Stimulated activated CD4-positive, alpha-beta T cell treated with anti-CD3 and anti-CD28 coated beads, Interleukin-1b, Interleukin-23, amount 100 ng/mL, for 24 hours (primary cell): ENCODE data around the gene VIM.

Experiments
- DNase-seq, 4 experiments: peaks; one replicate each; pipeline ENCODE4 v3.0.0-alpha.2; 2020; ENCODE audit warnings: low read depth in 4 of 4, low spot score in 1 of 4

The VIM gene

DNA sequence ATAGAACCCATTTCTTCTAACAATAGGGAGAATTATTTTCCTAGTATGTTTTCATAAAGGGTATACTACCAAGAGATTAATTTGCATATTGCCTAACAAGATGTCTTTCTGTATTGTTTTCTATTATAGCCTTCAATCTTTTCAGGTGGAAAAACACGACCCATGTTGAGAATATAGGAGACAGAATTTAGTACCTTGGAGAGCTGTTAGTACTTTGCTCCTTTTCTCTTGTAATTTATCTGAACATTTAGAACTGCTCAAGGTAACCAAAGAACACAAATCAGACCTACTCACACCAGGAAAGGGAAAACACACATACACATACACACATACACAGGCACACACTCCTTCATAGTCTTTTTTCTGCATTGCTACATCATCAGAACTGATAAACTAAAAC lies 18.7 kb upstream of the VIM start:
- no peak for DNase-seq

DNA sequence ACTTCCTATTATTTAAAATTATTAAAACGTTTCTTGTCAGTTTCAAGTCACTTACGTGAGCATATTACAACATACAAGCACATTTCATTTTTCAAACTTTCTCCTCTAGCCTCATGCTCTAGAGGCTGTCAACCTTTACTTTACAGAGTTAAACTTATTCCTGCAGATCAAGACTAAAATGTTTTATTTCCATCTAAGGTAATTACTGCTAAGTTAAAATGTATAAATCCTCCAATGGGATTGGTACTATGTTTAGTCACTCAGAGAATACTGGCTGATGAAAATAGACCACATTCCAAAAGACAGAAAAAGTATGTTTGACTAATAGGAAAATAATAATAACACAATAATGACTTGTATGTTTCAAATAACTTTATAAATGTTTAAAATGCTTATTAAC lies 18.2 kb upstream of the VIM start:
- DNase-seq: no peak

DNA sequence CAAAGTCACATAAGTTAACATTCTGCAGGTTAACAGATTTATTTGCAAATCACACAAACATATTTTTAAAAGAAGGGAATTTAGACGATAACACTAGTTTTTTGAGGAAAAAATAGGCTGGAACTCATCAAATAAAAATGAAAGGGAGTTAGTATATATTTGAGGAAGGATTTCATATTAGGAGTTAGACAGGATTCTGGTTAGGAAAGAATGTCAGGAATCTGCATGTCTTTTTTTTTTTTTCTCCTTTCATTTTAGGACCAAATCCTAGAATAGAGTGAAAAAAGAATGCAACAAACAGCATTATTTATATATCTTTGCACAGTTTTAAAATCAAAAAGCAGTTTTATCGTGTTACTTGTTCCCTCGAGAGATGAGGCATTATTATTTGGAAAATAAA lies 17.7 kb upstream of the VIM start:
- no peak for DNase-seq

DNA sequence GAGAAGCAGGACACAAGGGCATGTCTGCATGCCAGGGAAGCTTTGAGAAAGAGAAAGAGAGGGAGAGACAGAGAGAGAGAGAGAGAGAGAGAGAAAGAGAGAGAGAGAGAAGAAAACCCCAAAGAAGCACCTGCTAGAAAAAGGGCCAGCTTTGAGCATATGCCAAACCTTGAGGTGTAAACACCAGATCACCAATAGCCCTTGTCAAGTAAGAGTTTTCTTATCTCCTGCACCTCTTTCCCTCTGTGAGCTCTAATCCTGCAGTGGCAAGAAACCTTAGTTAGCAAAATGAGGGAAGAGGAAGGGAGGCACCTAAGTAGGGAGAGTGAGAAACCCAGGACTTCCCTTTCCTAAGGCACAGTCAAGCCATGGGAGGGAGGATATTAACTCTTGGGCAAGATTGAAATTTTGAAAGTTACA lies 15.2 kb upstream of the VIM start:
- DNase-seq: no peak

DNA sequence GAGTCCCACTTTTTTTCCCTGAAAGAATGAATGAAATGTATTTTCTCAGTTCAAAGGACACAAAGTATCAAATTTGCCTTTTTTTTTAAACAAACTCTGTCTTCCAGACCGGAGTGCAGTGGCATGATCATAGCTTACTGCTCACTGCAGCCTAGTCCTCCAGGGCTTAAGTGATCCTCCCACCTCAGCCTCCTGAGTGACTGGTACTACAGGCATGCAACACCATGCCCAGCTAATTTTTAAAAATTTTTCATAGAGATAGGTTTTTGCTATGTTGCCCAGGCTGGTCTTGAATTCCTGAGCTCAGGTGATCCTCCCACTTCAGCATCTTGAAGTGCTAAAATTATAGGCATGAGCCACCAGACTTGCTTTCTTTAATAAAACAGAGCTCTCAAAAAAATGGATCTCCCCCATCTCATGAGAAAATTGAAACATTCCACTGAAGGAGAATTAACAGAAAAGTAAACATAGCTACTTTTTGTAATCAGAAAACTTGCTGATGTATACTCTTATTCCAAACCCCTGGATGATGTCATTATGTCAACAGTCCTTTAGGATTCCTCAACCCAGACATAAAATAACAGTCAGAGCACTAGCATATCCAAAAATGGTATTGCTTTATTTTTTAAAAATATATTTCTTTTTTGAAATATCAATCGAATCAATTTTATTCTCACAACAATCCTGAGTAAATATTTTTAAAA lies 14.2 kb upstream of the VIM start:
- DNase-seq: no peak

DNA sequence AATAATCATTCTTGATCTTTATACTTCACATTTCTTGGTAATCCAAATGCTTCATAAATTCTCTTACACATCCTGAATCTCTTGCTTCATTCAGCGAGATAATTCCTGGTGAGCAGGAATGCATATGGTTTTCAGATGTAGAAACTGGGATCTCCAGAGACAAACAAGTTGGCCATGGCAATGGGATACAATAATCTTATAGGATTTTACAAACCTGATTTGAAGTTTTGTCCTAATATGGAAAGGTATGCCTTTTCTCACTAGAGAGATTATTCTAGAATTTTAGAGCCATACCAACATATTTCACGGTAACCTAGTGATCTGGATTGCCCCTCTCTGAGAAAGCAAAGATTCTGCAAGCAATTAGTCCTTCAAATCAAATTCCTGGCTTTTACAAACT lies 13.5 kb upstream of the VIM start:
- no peak for DNase-seq

DNA sequence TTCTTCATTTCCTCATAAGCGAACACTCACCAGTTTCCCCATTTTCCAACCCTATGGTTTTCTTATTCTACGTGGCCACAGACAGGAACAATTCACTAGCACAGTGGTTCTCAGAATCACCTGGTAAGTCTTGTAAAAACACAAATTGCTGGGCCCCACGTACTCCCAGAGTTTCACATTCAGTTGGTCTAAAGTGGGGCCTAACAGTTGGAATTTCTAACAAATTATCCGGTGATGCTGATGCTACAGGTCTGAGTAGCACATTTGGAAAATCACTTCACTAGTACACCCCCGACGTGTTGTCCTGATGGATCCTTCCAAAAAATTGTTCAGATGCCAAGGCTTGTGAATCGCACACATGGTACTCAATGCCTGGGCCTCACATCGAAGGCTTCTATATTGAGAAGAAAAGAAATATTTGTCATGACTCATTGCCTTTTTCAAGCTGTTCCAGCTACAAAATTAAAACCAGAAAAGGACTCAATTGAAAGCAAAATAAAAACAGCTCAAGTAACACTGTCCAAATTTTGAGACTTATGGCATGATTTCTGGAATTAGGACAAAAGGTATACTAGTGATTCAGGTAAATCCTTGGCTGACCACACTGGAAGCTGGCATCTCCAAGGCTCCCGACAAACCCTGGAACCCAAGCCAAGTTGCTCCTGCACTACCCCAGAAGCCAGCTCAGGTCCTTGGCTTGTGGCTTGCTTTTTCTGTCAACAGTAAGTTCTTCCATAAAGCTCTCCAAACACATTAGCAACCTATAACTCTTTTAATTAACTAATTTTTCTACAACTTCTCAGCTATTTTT lies 12.9 kb upstream of the VIM start:
- no peak for DNase-seq

DNA sequence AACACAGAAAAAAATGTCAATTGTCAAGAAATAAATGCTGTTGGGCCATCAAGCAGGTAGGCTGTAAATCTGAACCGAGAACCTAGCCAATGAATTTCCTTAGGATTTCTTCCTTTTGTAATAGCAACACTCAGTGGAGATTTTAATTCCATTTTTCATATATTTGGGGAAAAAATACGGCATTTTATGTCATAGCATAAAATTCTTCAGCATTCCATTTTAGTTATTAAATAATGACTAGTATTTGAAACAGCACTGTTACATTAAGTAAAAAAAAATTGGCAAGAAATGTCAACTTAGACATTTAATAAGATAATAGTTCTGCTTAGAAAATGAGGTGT lies 12.3 kb upstream of the VIM start:
- no peak for DNase-seq

DNA sequence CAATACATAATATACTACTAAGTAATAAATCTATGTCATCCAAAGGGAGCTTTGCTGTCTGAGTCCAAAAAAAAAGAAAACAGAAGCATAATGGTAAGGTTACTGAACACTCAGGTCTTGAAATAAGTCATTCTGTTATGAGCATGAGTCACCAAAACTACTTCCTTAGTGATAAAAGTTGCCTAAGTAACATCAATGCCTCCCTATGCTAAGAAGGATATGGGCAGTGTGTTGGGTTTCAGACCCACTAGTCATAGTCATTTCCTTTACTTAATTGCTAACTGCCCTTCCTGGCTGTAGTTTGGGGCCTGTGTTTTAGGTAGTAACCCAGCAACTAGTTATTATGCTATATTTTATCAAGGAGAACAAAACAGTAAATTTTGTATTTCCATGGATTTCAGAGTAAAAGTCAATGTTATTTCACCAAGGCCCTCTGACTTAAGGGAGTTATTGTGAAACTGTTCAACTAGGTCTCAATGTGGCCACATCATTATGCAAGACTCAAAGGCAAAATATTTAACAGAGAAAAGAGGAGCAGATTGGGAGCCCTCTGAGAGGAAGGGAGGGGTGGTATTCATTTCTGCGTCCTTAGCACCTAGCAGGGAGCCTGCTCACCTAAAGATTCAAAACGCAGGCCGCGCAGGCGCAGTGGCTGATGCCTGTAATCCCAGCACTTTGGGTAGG lies 11.7 kb upstream of the VIM start:
- DNase-seq: no peak

DNA sequence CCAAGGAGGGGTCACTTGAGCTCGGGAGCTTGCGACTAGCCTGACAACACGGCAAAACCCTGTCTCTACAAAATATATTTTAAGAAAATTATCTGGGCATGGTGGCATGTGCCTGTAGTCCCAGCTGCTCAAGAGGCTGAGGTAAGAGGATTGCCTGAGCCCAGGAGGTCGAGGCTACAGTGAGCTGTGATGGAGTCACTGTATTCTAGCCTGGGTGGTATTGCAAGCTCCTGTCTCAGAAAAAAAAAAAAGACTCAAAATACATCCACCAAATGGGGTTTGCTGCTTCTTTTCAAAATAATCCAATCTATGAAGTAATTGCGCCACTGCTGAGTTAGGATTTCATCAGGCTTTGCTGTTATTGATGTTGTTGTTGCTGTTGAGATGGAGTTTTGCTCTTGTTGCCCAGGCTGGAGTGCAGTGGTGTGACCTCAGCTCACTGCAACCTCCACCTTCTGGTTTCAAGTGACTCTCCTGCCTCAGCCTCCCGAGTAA lies 11.1 kb upstream of the VIM start:
- DNase-seq: no peak

DNA sequence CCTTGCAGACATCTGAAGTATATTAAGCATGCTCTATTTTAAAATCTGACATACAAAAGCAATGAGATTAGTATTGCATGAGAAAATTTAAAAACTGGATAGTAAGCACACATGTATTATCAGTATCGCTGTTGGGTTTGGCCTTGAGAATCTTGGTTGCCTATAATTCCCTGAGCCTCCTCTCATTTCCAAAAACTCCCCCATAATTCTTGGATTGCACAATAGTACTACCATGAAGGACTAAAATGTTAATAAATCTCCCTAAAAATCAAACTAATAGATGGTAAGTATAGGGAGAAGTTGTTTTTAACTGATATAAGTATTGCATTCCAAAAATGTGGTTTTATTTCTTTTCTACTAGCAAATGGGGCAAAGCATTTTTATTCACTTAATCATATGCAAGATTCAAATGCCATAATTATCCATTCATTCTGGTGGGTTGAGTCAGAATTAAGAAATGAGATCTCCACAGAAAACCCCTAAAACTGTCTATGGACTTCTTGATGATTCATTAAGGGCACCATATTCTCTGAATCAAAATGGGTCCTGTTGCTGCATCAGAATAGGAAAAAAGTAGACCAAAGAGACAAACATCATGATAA lies 10.3 kb upstream of the VIM start:
- DNase-seq: no peak

DNA sequence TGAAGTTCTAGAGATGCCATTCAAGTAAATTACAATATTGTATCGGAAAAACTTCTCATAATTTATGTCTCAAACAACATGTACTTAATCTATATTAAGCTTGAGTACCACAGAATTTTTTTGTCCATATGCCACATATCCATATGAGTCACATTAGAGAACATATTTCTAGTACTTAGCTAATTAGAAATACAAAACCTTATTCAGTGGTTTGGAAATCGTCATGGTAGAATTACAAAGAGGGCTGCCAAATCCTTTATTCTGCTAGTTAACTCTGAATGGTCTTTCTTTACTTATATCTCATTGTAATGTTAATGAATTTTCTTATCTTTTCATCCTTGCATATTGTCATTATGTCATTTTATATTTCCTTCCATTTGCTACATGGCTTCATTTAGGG lies 9.0 kb upstream of the VIM start:
- DNase-seq: no peak

DNA sequence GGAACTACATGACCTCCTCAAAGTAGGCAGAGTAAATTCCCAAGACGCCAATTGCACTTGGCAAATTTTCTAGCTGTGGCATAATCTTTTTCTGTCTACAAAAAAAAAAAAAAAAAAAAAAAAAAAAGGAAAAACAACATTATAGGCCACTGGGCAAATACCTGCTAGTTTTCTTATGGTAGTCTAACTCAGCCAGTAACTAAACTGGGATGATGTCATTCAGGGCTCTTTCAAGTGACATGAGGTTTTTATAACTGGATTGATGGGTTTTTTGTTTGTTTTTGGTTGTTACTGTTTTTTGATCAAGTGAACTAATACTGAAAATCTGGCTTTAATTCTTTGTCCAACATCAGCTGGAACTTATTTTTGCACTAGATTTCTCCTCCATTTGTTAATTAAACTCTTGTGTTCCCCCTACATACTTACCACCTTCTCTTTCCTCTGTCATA lies 7.4 kb upstream of the VIM start:
- no peak for DNase-seq

DNA sequence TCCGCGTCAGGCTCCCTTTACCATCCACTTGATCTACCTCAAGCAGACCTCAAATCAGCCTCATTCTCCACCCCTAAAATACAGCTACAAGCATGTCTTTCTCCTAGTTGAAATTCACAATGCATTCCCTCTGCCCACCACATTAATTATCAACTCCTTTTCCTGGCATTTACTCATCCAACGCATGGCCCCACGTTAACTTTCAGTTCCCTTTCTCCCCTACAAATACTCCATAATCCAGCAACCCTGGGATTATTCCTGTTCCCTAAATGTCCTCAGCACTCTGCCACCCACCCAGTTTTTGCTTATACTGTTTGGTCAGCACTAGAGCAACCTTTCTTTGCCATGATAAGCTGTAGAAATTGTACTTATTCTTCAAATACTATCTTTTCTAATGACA lies 5.7 kb upstream of the VIM start:
- no peak for DNase-seq

DNA sequence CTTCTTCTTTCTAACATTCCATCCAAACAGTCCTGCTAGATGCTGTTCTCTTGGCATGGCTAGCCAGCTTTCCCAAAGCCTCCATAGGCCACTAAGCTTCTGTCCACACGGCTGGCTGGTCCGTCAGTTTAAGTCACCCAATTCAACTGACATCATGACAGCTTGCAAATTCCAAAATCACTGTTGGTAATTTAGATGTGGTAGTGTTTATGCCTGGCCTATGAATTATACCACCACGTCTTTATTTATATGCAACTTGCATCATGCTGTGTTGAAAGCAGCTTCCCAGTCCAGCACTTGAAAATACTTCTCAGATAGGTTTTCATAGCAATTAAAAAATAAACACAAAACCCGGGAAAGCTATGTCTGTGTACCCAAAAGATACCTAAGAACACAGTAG lies 2.2 kb upstream of the VIM start:
- DNase-seq: no peak

DNA sequence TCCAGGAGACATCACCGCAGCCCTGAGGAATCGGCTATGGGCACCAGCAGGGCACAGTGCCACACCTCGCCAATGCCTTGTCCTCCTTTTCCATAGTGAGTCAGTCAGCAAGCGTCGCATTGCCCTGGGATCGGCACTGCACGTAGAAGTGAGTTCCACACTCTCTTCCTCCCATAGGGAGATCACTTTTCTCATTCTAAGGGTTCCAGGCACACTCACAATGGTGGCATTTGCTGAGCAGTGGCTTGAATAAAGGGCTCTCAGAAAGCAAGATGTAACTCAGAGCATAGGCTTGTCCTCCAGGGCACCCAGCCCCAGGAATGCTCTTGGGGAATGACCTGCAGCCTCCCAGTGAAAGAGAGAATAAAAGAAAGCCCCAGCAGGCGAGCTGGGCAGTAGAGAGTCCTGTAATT lies 1.1 kb upstream of the VIM start:
- no peak for DNase-seq

DNA sequence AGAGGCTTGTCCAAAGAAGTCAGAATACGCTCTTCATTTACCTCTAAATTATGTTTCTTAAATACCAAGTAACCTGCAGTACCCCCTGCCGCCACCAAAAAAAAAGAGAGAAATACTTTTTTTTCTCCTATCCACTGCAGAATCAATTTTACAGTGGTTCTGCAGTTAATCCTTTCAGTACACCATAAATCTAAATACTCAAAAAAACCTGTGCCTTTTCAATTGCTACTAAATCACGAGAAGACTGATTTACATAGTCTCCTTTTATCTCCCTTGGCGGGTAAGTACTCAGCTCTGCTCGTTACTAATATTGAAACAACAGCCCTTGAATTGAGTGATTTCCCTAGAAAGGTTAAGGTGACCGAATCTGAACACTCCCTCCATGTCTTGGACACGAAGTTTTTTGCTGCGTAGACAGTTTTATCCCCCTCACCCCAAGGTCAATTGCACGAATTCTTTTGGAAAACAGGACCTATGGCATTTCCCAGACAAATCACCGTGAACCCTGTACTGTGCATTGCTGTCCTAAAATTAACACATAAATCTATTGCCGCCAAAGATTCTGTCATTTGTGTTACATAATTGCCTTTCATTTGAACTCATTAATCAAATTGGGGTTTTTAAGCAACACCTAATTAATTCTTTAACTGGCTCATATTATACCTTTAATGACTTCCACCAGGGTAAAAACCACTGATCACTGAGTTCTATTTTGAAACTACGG lies 512 bp upstream of the VIM start:
- DNase-seq: no peak

DNA sequence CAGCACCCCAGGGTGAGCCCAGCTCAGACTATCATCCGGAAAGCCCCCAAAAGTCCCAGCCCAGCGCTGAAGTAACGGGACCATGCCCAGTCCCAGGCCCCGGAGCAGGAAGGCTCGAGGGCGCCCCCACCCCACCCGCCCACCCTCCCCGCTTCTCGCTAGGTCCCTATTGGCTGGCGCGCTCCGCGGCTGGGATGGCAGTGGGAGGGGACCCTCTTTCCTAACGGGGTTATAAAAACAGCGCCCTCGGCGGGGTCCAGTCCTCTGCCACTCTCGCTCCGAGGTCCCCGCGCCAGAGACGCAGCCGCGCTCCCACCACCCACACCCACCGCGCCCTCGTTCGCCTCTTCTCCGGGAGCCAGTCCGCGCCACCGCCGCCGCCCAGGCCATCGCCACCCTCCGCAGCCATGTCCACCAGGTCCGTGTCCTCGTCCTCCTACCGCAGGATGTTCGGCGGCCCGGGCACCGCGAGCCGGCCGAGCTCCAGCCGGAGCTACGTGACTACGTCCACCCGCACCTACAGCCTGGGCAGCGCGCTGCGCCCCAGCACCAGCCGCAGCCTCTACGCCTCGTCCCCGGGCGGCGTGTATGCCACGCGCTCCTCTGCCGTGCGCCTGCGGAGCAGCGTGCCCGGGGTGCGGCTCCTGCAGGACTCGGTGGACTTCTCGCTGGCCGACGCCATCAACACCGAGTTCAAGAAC lies 1.1 kb downstream of the VIM start:
- peak; percentile 18 to 34 (median 26) for DNase-seq

DNA sequence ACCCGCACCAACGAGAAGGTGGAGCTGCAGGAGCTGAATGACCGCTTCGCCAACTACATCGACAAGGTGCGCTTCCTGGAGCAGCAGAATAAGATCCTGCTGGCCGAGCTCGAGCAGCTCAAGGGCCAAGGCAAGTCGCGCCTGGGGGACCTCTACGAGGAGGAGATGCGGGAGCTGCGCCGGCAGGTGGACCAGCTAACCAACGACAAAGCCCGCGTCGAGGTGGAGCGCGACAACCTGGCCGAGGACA lies 1.6 kb downstream of the VIM start:
- peak in 1 of 4 experiments; percentile 9 for DNase-seq

DNA sequence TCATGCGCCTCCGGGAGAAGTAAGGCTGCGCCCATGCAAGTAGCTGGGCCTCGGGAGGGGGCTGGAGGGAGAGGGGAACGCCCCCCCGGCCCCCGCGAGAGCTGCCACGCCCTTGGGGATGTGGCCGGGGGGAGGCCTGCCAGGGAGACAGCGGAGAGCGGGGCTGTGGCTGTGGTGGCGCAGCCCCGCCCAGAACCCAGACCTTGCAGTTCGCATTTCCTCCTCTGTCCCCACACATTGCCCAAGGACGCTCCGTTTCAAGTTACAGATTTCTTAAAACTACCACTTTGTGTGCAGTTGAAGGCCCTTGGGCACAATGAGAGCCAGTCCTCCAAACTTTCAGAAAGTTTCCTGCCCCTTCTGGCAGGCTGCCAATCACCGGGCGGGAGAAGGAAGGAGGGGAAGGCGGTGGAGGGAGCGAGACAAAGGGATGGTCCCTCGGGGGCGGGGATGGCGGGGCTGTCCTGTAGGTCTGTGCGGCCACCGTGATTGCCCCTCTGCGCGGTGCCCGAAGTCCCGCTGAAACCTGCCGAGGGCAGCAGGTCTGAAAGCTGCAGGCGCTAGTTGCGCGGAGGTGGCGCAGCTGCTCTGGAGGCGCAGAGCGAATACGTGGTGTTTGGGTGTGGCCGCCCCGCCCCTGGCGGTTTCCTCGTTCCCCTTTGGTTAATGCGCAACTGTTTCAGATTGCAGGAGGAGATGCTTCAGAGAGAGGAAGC lies 2.1 kb downstream of the VIM start:
- DNase-seq: peak; percentile 64 to 86 (median 72)
